ENCODE measurements around the gene COPS6.

GRCh38 chr7:100081535-100082102 is 7.2 kb upstream of the COPS6 start, which contains the start of gene ZNF3:
- peak; percentile 96 for TF ChIP-seq CTCF (IDR thresholded peaks at IDR 0.05)
- no peak for TF ChIP-seq EZH2 (IDR thresholded peaks at IDR 0.05; ENCODE audit: borderline replicate concordance, insufficient read depth, low read depth, low read length, poor library complexity, severe bottlenecking)
